GM19463 (cell line): ENCODE results near the gene PTPRB.
"Not testable (repeated sequence)": the region's sequence is repeated elsewhere in the genome, so short reads cannot be mapped to it uniquely, and the experiment has no call there.

Experiments
- ATAC-seq: cut with Tn5 transposase; IDR thresholded peaks from one replicate; pipeline ENCODE4 v1.9.1; 2021; ENCODE audit warnings: mild to moderate bottlenecking, moderate library complexity; ENCODE audit not compliant: unreplicated experiment

The PTPRB gene

DNA sequence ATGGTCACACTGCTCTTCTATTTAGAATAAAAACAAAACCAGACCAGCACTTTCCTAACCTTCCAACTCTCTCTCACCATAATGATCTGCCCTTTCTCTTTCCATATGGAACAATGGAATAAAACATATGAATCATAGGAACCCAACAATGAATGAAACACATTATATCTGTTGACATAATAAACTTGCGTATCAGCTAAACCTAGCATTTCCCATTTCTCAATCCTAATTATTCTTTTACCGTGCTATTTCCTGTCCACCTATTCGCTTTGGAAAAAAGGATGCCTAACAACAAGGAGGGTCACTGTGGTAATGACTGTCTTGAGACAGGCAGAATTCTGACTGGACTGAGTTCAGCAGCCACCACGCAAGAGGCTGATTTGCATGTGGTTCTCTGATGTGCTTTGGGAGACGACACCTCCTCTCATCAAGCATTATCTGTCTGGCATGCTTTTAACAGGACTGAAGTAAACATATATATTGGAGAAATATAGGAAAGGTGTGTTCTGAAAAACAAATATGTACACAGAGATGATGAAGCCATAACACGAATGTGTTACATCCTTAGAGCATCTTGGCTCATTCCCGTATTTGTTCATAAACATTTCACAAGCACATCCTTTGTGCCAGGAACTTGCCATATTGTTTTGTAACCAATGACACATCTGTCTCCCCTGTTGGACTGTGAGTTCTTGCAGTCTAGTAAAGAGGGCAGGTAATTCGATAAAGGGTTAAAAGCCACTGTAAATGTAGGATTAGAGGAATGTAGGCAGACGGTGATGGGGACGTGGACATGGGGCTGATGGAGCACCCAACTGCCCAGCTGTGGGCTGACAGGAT is 87.7 kb downstream of the PTPRB start:
- ATAC-seq, result no peak

DNA sequence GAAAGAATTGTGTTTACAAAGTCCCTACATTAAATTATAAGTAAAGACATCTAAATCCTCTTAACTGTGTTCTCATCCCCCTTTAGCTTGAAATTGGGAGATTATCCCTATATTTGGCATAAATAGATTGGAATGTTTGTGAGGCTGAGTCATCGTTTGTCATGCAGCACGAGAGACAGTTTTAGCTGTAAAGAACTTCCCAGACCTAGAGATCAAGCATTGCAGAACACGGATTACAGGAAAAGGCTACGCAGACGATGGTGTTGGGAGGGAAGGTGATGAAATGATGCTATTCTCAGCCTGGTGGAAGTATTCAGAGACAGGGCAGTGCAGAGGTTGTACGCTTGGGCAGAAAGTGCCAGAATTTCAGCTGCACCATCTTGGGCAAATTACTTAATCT is 93.8 kb downstream of the PTPRB start:
- no peak for ATAC-seq

DNA sequence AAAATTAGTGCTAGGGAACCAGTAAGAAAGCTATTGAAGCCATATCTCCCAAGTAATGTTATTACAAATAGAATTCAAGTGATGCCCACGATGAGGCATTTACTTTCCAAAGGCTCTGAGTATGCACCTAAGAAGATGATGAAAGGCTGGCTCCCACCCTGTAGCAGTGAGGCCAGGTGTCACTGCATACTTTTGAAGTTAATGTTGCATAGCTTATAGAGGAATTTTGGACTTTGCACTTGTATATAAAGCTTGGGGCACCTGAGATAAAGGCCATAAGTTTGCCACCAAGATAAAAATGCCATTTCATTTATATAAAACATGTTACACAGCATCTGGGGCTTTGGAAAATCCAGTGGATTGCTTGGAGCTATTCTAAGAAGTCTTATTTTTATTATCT is 96.2 kb downstream of the PTPRB start:
- ATAC-seq, result no peak

DNA sequence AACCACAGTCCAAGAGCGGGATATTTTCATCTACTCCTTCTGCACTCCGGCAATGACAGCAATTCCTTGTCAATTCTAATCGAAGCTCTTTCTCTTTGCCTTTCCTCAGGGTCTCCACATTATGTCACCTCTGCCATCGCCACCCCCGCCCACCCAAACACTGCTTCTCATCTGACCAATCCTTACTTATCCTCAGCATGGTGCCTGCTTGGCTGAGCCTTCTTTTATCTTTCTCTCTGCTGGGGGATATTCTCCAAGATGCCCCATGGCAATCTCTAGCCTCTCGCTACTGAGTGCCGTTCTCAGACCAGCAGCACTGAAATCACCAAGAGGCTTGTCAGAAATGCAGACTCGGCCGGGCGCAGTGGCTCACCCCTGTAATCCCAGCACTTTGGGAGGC is 100.6 kb downstream of the PTPRB start:
- no peak for ATAC-seq

DNA sequence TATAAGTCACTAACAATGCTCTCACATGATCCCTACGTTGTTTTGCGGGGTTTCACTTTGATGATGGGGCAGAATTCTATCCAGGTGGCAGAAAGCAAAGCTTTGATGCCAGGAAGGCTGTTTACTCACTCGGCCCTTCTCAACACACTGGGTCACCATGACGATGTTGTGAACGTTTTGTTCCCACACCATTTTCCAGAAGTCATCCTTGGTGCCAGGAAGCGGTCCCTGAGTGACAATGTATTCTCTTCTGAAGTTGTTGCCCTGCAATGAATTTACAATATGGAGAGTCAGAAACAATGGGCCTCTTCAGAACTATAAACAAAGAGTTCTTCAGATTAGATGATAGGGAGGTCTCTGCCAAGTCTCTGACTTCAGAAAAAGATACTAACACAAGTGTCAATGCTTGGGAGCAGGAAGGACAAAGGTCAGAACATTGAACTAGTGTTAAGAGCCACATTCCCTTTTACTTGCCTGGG is 101.3 kb downstream of the PTPRB start:
- no peak for ATAC-seq

DNA sequence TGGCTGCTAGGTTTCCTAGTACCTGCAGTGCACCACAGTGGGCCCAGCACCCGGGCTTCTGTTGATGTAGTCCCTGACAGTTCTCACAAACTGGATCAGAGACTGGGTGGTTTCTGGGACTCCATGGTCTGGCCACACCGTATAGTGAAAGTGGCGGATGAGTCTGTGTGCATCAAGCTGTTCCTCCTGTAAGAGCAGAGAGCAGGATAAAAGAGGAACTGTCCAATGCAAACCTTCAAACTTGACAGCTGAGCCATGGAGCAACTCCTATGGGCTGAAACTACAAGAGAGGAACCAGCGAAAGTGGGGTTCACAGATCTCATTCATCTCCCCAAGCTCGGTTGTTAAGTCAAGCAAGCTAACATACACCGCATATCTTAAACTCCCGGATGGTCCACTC is 102.8 kb downstream of the PTPRB start:
- ATAC-seq, result no peak

DNA sequence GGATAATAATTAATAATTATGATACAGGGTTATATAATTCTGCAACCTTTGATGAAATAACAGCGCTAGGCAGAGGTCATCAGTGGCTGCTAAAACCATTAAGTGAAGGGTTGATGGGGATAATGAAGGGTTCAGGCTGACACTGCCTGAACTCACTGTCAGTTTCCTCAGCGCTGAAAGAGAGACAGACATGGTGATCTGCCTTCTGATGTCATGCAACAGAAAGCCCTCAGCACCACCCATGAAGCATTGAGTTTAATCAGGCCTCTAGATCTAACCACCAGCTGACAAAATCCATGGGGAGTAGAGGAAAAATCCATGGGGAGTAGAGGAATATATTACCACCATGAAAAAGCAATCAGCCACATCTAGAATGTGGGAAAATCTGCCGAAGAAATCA is 107.6 kb downstream of the PTPRB start:
- no peak for ATAC-seq

DNA sequence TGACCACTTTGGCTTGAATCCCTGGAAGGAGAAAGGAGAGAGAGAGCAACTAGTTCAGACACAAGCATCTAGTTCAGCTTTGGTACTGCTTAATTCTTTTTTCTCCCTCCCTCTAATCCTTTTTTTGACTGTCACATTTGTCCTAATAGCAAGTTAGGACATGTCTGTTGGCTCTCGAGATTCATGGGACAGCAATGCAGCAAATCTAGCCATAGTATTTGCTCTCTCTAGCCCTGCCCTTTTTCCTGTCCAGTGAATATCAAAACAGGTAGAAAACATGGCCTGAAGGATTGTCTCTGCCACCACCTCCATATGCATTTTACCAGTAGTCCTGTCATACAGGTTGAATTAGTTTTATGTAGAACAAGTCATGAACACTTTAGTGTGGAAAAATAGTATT is 116.4 kb downstream of the PTPRB start:
- no peak for ATAC-seq

DNA sequence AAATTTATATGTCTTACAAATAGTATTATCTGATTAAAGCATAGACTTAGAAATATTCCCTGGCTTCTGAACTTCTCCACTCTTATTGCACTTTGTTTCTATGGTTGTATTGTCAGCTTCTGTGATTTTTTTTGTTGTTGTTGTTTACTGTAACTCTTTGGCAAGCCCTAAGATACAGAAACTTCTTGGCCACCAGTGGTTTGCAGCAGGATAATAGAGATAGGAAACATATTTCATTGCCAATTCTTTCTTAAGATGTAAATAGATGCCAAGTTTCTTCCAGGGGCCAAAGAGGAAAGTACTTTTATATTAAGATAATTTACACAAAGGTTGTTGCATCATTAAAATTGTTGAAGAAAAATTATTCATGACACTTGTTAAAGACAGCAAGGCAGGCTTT is 123.8 kb downstream of the PTPRB start:
- ATAC-seq, result no peak

DNA sequence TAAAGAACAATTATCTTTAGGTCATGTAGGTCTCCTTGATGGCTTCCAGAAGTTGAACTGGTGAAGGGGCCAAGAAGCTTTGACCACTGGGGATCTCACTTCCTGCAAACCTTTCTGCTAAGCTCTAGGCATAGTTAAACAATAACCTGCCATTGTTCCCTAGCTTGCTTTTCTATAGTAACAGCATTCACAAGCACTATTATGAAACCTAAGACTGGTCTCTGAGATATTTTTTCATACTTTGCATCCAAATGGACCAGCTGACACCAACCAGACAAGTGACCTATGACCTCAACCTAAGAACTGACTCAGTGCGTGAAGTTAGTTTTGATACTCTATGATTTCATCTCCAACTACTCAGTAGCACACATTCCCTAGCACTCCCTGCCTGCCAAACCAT is 129.1 kb downstream of the PTPRB start:
- ATAC-seq, result no peak

DNA sequence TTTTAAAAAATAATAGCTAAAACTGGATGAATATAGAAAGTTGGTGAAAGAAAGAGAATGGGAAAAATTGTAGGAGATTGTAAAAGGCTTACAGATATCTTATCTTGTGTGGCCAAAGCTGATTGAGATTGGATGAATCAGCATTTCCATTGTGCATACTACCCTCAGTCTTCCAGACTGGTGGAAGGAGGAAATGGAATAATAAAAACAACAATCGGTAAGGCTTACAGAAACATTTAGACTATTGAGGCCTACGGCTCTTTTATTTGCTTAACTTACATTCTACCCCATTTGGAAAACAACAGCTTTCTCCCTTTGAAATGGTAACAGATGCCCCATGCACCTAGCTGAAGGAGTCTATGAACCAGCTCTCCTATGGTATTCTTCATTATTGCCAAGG is 129.8 kb downstream of the PTPRB start:
- ATAC-seq, result no peak

DNA sequence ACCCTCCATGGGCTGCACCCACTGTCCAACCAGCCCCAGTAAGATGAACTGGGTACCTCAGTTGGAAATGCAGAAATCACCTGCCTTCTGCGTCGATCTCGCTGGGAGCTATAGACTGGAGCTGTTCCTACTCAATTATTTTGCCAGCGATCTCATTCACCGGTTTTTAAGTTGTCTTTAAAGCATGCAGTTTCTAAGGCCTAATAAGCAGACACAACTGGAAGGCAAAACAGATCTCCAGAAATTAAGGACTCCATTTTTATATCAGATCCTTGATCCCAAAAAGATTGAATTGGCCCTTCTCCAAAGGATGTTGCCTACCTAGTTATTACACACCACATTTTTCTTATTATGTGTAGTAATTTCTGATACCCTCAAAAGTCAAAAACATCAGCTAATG is 139.7 kb downstream of the PTPRB start:
- no peak for ATAC-seq

DNA sequence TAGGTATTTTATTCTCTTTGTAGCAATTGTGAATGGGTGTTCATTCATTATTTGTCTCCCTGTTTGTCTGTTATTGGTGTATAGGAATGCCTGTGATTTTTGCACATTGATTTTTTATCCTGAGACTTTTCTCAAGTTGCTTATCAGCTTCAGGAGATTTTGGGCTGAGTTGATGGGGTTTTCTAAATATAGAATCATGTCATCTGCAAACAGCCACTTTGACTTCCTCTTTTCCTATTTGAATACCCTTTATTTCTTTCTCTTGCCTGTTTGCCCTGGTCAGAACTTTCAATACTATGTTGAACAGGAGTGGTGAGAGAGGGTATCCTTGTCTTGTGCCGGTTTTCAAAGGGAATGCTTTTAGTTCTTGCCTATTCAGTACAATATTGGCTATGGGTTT is 144.3 kb downstream of the PTPRB start:
- not testable (repeated sequence) for ATAC-seq

DNA sequence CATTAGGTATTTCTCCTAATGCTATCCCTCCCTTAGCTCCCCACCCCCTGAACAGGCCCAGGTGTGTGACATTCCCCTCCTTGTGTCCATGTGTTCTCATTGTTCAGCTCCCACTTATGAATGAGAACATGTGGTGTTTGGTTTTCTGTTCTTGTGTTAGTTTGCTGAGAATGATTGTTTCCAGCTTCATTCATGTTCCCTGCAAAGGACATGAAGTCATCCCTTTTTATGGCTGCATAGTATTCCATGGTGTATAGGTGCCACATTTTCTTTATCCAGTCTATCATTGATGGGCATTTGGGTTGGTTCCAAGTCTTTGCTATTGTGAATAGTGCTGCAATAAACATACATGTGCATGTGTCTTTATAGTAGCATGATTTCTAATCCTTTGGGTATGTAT is 146.3 kb downstream of the PTPRB start:
- ATAC-seq, result not testable (repeated sequence)

DNA sequence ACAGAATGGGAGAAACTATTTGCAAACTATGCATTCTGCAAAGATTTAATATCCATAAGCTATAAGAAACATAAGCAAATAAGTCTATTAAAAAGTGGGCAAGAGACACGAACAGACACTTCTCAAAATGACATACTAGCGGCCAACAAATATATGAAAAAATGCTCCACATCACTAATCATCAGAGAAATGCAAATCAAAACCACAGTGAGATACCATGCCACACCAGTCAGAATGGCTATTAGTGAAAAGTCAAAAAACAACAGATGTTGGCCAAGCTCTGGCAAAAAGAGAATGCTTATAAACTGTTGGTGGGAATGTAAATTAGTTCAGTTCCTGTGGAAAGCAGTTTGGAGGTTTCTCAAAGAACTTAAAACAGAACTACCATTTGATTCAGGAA is 149.8 kb downstream of the PTPRB start:
- no peak for ATAC-seq

DNA sequence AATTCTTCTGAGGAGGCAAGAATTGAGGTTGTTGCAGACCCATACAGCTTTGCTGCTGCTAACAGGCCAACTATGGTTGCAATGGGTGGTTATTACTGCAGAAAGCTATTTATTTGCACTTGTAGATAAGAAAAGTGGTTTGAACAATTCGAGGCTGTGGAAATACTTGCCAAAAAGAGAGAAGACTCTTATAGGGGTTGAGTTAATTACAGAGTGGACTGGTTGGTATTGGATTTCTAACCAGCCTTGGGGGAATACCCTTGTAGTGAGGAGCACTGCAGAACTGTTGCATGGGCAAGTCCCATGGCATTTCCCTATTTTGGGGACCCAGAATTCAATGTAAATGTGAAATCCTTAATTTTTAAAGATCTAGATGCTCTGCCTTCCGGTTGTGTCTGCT is 150.6 kb downstream of the PTPRB start:
- no peak for ATAC-seq

DNA sequence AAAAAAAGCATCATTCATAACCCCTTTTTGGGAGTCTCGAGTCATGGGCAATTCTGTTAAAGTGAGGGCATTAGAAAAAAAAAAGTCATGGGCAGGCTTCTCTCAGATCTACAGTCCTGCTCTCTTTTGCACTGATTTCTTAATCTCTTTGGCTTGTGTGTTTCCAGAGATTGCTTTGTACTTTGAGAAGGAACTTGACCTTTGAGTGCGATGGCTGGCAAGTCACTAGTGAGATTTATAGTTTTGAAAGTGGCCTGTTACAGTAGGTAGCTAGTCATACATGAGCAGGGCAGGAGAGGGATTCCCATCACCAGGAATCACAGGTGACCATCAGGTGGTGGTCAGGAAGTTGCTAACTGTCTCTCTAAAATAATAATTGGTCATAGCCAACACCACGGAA is 151.5 kb downstream of the PTPRB start:
- ATAC-seq, result no peak

DNA sequence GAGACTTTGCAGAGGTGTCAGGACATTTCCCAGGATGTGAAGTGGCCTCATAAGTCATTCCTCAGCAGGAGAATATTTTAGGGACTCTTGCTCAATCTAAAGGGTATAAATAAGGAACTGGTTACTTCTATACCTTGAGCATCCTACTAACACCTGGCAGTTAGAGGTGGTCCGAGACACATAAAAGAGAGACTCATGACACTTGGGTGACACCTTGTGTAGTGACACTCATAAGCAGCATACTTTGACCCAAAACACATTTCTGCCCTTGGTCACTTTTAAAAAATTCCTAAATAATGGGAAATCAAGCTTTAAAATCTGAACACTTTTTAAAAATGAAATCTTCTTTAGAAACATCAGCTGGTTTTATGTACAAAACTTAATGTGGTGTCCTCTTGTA is 152.8 kb downstream of the PTPRB start:
- no peak for ATAC-seq

DNA sequence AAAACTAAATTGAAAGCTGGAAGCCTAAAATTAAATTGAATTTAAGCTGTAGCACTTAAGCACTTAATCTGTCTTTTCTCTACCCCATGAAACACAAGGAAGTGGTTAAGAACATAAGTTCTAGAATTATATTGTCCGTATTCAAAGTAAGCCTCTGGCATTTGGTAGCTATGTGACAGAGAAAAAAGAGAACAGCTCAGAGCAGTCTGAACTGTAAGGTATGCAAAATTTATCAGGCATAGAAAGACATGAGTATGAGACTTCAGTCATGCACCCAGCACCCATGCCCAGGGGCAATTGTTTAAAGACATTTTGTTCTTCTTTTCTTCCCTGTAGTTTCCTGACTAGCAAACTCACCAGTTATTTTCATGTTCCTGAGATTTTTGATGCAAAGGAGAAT is 154.5 kb downstream of the PTPRB start:
- no peak for ATAC-seq

DNA sequence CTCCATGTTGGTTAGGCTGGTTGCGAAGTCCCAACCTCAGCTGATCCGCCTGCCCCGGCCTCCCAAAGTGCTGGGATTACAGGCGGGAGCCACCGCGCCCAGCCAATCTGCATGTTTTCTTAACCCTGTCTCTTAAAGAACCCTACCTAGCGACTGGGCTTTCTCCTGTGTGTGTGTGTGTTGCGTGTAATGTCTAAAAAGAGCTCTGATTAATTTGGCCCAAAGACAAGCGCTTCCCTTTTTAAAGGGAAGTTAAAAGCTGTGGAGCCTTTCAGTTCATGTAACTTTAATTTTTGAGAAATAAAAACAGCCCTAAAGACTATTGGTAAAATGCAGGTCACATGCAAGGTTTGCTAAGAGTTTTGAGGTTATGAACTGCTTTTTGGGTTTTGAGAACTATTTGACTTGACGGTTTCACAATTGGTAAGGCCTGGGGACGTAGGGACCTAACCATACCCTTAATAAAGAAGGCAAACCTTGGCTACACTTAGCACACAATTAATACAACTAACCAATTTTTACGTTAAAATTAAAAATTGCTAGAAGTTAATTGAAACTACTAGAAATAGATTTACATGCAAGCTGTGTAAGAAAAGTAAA is 167.9 kb downstream of the PTPRB start:
- ATAC-seq, result no peak

DNA sequence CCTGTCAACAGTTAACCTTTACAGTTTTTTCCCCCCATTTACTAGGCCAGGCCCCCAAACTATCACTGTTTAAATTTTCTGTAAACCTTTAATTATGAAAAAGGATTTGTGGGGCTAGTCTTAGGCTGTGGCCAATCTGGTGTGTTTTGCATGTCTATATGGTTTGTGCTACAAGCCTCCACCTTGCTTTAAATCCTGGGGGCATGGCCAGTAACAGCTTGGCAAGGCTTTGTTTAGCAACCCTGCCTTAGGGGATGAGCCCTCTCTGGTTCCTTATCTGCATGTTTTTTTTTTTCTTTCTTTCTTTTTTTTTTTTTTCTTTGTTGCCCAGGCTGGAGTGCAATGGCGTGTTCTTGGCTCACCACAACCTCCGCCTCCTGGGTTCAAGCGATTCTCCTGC is 168.5 kb downstream of the PTPRB start:
- ATAC-seq, result no peak

DNA sequence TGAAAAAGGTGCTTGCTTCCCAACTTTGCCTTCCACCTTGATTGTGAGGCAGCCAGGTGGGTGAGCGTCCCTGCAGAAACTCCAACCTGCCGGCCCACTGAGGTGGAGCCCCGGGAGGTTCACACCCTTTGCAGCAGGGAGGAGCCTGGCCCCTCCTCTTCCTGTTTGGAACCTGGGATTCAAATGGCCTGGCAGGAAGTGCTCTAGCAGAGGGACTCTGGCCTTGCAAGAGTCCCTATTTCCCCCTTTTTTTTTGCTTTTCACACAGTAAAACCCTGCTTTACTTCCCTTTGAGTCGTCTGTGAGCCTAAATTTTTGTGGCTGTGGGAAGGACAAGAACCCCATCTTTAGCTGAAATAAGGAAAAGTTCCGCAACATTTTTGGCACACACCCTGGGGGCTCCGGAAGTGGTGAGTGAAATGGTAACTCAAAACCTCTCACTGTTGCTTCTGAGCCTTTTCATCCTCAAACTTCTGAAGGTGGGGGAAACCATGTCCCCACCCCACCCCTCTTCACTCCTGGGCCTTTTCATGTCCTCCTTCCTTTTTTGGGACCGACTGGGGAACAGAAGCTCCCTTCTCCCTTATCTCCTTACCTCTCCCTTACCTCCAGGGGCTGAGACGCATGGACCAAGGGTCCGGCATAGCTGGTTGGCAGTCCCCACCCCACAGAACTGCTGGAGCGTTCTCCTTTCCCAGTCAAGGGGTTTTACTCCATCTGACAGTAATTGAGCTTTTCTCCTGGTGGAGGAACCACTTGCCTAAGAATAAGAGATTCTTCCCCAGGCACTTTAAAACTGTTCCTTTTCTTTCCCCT is 169.1 kb downstream of the PTPRB start:
- ATAC-seq, result no peak
